Tibial nerve (tissue), 3 donors: ENCODE measurements around the gene WDR43.

Source experiments
- POLR2A ChIP-seq, 2 donors: fragments of 450-650 bp; IDR thresholded peaks; one replicate each; pipeline ENCODE4 v1.6.1; 2017; ENCODE audit warnings: antibody characterized with exemption in 2 of 2, mild to moderate bottlenecking in 2 of 2, moderate library complexity in 2 of 2
- TF ChIP-seq, protein P1 (sequence below), 5 experiments: fragments of 200-600 bp in 3 of 5; fragments of 450-650 bp in 2 of 5; sonication (generic) in 3 of 5; IDR thresholded peaks; one replicate each; pipeline ENCODE4 v1.5.1; 2016 to 2019; ENCODE audit warnings: antibody characterized with exemption in 5 of 5, mild to moderate bottlenecking in 3 of 5, moderate library complexity in 2 of 5

DNA sequence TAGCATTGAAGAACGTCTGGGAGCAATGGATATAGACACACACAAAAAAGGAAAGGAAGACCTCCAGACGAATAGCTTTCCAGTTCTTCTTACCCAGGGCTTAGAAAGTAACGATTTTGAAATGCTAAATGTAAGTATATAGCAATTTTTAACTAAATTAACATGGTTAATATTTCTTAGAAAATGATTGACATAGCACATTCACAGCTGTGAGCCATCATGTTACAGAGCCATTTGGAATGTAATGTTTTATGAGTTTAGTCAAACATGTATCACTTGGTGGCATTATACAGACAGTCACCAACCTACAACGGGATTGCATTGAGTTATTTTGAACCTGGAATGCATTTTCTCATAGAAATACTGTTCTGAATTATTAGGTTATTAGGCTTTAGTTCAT lies 35.1 kb downstream of the WDR43 start:
- no peak for TF ChIP-seq POLR2A (IDR thresholded peaks at IDR 0.05)
- TF ChIP-seq, protein P1, sequence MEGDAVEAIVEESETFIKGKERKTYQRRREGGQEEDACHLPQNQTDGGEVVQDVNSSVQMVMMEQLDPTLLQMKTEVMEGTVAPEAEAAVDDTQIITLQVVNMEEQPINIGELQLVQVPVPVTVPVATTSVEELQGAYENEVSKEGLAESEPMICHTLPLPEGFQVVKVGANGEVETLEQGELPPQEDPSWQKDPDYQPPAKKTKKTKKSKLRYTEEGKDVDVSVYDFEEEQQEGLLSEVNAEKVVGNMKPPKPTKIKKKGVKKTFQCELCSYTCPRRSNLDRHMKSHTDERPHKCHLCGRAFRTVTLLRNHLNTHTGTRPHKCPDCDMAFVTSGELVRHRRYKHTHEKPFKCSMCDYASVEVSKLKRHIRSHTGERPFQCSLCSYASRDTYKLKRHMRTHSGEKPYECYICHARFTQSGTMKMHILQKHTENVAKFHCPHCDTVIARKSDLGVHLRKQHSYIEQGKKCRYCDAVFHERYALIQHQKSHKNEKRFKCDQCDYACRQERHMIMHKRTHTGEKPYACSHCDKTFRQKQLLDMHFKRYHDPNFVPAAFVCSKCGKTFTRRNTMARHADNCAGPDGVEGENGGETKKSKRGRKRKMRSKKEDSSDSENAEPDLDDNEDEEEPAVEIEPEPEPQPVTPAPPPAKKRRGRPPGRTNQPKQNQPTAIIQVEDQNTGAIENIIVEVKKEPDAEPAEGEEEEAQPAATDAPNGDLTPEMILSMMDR (IDR thresholded peaks at IDR 0.05), result no peak
